HepG2 (cell line): ENCODE measurements around the gene ANKRD17. TPM values are rescaled to one million over a fixed set of nuclear protein-coding genes. Genes with fewer than 3 reads are reported as not detected.
A peak's percentile ranks its signal among the peaks of the same experiment; 100 is the strongest.

ENCODE experiments used
- AKNA ChIP-seq: sonication (generic); formaldehyde crosslinking; IDR thresholded peaks from 2 replicates; pipeline ENCODE4 v1.4.0; 2020; ENCODE audit warnings: missing genetic modification reagents, borderline replicate concordance
- DNMT1 ChIP-seq: sonication (generic); formaldehyde crosslinking; IDR thresholded peaks from 2 replicates; pipeline ENCODE4 v1.5.1; 2020; ENCODE audit warnings: mild to moderate bottlenecking, missing genetic modification reagents
- MTF2 ChIP-seq: sonication (generic); formaldehyde crosslinking; IDR thresholded peaks from 2 replicates; pipeline ENCODE4 v1.5.0; 2020; ENCODE audit warnings: missing genetic modification reagents, borderline replicate concordance
- SIX4 ChIP-seq: sonication (generic); formaldehyde crosslinking; IDR thresholded peaks from 2 replicates; pipeline ENCODE4 v1.4.0; 2020; ENCODE audit warnings: missing genetic modification reagents
- SMARCE1 ChIP-seq: fragments of 450-650 bp; IDR thresholded peaks from 2 replicates; pipeline ENCODE4 v1.6.1; 2017; ENCODE audit warnings: borderline replicate concordance
- ZFP82 ChIP-seq: sonication (generic); formaldehyde crosslinking; IDR thresholded peaks from 2 replicates; pipeline ENCODE4 v1.5.1; 2020; ENCODE audit warnings: mild to moderate bottlenecking, missing genetic modification reagents, borderline replicate concordance
- ZFP90 ChIP-seq: sonication (generic); formaldehyde crosslinking; IDR thresholded peaks from 2 replicates; pipeline ENCODE4 v1.8.0; 2022; ENCODE audit warnings: missing genetic modification reagents, mild to moderate bottlenecking, inconsistent platforms, borderline replicate concordance
- ZMYM3 ChIP-seq: sonication (generic); formaldehyde crosslinking; IDR thresholded peaks from 2 replicates; pipeline ENCODE4 v1.5.1; 2020; ENCODE audit warnings: mild to moderate bottlenecking, missing genetic modification reagents
- ZMYM4 ChIP-seq: sonication (generic); formaldehyde crosslinking; IDR thresholded peaks from 2 replicates; pipeline ENCODE4 v1.8.1; 2023; ENCODE audit warnings: mild to moderate bottlenecking, missing genetic modification reagents
- ZNF557 ChIP-seq: sonication (generic); formaldehyde crosslinking; IDR thresholded peaks from 2 replicates; pipeline ENCODE4 v1.4.0; 2020; ENCODE audit warnings: missing genetic modification reagents
- ZNF577 ChIP-seq: sonication (generic); formaldehyde crosslinking; IDR thresholded peaks from 2 replicates; pipeline ENCODE4 v1.4.0; 2020; ENCODE audit warnings: mild to moderate bottlenecking, low read depth, missing genetic modification reagents, borderline replicate concordance
- ZNF615 ChIP-seq: sonication (generic); formaldehyde crosslinking; IDR thresholded peaks from 2 replicates; pipeline ENCODE4 v1.5.0; 2020; ENCODE audit warnings: mild to moderate bottlenecking, missing genetic modification reagents, borderline replicate concordance
- ZNF839 ChIP-seq: sonication (generic); formaldehyde crosslinking; IDR thresholded peaks from 2 replicates; pipeline ENCODE4 v1.4.0; 2020; ENCODE audit warnings: missing genetic modification reagents, mild to moderate bottlenecking, borderline replicate concordance
- polyA plus RNA-seq, 8 experiments: library from polyadenylated mRNA; depleted of rRNA in 3 of 8; stranded (reverse) in 7 of 8; unstranded in 1 of 8; fragments of >200 nt; fragmentation: Illumina TruSeq in 4 of 8; extraction: Trizol in 4 of 8; gene quantifications; 2 replicates each; pipeline versions ENCODE4 v1.2.1 to v1.2.3, GENCODE V29; 2011 to 2016; ENCODE audit warnings: low read depth in 4 of 8, missing spikeins in 1 of 8, mixed read lengths in 1 of 8; ENCODE audit not compliant: insufficient read depth in 1 of 8
- total RNA-seq, 5 experiments: library from RNA; depleted of rRNA; stranded (reverse); fragments of >200 nt; fragmentation: Illumina TruSeq; extraction: Trizol; gene quantifications; 2 replicates each; pipeline ENCODE4 v1.2.3, GENCODE V29; 2016; ENCODE audit warnings: low read depth in 1 of 5
- TF ChIP-seq, protein P1 (sequence below): sonication (generic); formaldehyde crosslinking; IDR thresholded peaks from 2 replicates; pipeline ENCODE4 v1.5.0; 2020; ENCODE audit warnings: mild to moderate bottlenecking, missing genetic modification reagents
- TF ChIP-seq, protein P2 (sequence below): IDR thresholded peaks from 2 replicates; pipeline ENCODE4 v1.6.1; 2016; ENCODE audit warnings: low read depth, borderline replicate concordance
- TF ChIP-seq, protein P3 (sequence below): sonication (generic); formaldehyde crosslinking; IDR thresholded peaks from 2 replicates; pipeline ENCODE4 v1.5.0; 2020; ENCODE audit warnings: mild to moderate bottlenecking, missing genetic modification reagents
- TF ChIP-seq, protein P4 (sequence below): sonication (generic); formaldehyde crosslinking; IDR thresholded peaks from 2 replicates; pipeline ENCODE4 v1.4.0; 2020; ENCODE audit warnings: low read depth, mild to moderate bottlenecking, missing genetic modification reagents

The ANKRD17 gene
- total and polyA plus RNA-seq, 2 of the 13 experiments (the other 11 are each of a cell fraction or from before 2014, with no cell fraction given), result 55.7 to 61.1 TPM

GRCh38 chr4:73258686-73259570 lies at the start of gene ANKRD17 (continued):
- TF ChIP-seq, protein P1, sequence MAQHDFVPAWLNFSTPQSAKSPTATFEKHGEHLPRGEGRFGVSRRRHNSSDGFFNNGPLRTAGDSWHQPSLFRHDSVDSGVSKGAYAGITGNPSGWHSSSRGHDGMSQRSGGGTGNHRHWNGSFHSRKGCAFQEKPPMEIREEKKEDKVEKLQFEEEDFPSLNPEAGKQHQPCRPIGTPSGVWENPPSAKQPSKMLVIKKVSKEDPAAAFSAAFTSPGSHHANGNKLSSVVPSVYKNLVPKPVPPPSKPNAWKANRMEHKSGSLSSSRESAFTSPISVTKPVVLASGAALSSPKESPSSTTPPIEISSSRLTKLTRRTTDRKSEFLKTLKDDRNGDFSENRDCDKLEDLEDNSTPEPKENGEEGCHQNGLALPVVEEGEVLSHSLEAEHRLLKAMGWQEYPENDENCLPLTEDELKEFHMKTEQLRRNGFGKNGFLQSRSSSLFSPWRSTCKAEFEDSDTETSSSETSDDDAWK (CRISPR knock-in tag), result no peak
- TF ChIP-seq, protein P2, sequence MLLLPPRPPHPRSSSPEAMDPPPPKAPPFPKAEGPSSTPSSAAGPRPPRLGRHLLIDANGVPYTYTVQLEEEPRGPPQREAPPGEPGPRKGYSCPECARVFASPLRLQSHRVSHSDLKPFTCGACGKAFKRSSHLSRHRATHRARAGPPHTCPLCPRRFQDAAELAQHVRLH (CRISPR knock-in tag), result peak; percentile 19; the same call in 1 of the 2 replicates
- TF ChIP-seq ZFP90 (CRISPR knock-in tag), result 0 out of 2 replicates have a peak, but pooled peaks have one; percentile 51
- 0 out of 2 replicates have a peak, but pooled peaks have one; percentile 61 for TF ChIP-seq ZNF557 (CRISPR knock-in tag)
- no peak; the same call in 1 of the 2 replicates for TF ChIP-seq ZFP82 (CRISPR knock-in tag)
- TF ChIP-seq, protein P3, sequence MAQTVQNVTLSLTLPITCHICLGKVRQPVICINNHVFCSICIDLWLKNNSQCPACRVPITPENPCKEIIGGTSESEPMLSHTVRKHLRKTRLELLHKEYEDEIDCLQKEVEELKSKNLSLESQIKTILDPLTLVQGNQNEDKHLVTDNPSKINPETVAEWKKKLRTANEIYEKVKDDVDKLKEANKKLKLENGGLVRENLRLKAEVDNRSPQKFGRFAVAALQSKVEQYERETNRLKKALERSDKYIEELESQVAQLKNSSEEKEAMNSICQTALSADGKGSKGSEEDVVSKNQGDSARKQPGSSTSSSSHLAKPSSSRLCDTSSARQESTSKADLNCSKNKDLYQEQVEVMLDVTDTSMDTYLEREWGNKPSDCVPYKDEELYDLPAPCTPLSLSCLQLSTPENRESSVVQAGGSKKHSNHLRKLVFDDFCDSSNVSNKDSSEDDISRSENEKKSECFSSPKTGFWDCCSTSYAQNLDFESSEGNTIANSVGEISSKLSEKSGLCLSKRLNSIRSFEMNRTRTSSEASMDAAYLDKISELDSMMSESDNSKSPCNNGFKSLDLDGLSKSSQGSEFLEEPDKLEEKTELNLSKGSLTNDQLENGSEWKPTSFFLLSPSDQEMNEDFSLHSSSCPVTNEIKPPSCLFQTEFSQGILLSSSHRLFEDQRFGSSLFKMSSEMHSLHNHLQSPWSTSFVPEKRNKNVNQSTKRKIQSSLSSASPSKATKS (CRISPR knock-in tag), result no peak
- no peak for TF ChIP-seq DNMT1 (CRISPR knock-in tag)
- peak; percentile 92 for TF ChIP-seq ZMYM4
- no peak for TF ChIP-seq SIX4 (CRISPR knock-in tag)
- peak; percentile 83; the same call in 1 of the 2 replicates for TF ChIP-seq ZNF839 (CRISPR knock-in tag)
- TF ChIP-seq ZNF577 (CRISPR knock-in tag), result no peak
- TF ChIP-seq ZNF615 (CRISPR knock-in tag), result peak; percentile 86; the same call in 1 of the 2 replicates
- TF ChIP-seq ZMYM3 (CRISPR knock-in tag), result no peak
- no peak; the same call in 1 of the 2 replicates for TF ChIP-seq MTF2
- TF ChIP-seq, protein P4, sequence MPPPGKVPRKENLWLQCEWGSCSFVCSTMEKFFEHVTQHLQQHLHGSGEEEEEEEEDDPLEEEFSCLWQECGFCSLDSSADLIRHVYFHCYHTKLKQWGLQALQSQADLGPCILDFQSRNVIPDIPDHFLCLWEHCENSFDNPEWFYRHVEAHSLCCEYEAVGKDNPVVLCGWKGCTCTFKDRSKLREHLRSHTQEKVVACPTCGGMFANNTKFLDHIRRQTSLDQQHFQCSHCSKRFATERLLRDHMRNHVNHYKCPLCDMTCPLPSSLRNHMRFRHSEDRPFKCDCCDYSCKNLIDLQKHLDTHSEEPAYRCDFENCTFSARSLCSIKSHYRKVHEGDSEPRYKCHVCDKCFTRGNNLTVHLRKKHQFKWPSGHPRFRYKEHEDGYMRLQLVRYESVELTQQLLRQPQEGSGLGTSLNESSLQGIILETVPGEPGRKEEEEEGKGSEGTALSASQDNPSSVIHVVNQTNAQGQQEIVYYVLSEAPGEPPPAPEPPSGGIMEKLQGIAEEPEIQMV (CRISPR knock-in tag), result no peak
- TF ChIP-seq SMARCE1, result no peak
- no peak for TF ChIP-seq AKNA (CRISPR knock-in tag)
